Measurements from ENCODE around the gene PADI2. TPM values are rescaled to one million over a fixed set of nuclear protein-coding genes. Genes with fewer than 3 reads are reported as not detected.

PADI2 gene
- total RNA-seq, 1 experiment from 2014 or later: 3.0 TPM

DNA sequence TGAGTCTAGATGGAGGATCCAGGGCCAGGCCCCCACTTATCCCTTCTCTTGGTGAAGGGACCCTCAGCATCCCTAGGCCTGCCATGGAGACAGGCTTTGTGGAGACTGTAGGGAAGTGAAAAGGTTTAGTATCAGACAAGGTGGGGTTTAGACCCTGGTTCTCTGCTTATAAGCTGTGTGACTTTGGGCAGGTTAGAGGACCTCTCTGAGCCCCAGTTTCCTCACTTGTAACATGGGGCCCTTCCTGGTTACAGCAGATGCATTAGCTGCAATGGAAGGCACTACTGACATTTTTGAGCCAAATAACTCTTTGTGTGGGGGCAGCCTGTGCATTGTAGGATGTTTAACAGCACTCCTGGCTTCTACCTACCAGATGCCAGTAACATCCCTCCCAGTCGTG, 22.7 kb downstream of the PADI2 start:
- Histone ChIP-seq H3T11ph (ENCODE audit: low read length) (no peak overlapping the region), H2BK120ac (ENCODE audit: low read depth, low read length, poor library complexity, severe bottlenecking) (no peak overlapping the region), H3K4me2 (ENCODE audit: insufficient read depth, insufficient read length, low read length) (no peak overlapping the region), H3K14ac (ENCODE audit: insufficient read depth, low read length) (no peak overlapping the region), H2AK5ac (ENCODE audit: insufficient read length, low read length) (no peak overlapping the region), H3K56ac (ENCODE audit: insufficient read length, low read depth, low read length) (no peak overlapping the region), H3K27me3 (ENCODE audit: insufficient read depth, low read length) (no peaks in the 10 kb centered on the region), H3K4me1 (ENCODE audit: insufficient read depth, low read length) (no peaks in the 10 kb centered on the region), H3K4ac (ENCODE audit: low read depth, low read length) (no peak overlapping the region), H2BK15ac (ENCODE audit: low read depth, low read length) (no peak overlapping the region), H3K79me1 (ENCODE audit: insufficient read depth, low read depth, low read length, poor library complexity, severe bottlenecking) (no peaks in the 10 kb centered on the region), H2BK20ac (ENCODE audit: low read depth, low read length, poor library complexity, severe bottlenecking) (no peak overlapping the region), H3K79me2 (ENCODE audit: insufficient read depth, low read length) (no peaks in the 10 kb centered on the region), H3K23me2 (ENCODE audit: insufficient read length, low read depth, low read length, poor library complexity, severe bottlenecking) (no peaks in the 10 kb centered on the region), H4K91ac (ENCODE audit: insufficient read length, low read depth, low read length) (no peak overlapping the region), H4K5ac (ENCODE audit: insufficient read length, low read depth, low read length) (no peak overlapping the region), H3K23ac (ENCODE audit: insufficient read length, low read depth, low read length) (no peak overlapping the region), H2BK5ac (ENCODE audit: insufficient read length, low read length) (no peak overlapping the region), H3K27ac (ENCODE audit: insufficient read length, low read depth, low read length) (no peak overlapping the region), H3K9ac (ENCODE audit: extremely low read depth, insufficient read length, low read length) (no peak overlapping the region), H3K9me3 (ENCODE audit: control insufficient read depth, low read depth, low read length) (no peaks in the 10 kb centered on the region), H2AFZ (ENCODE audit: low read length) (no peak overlapping the region), H2BK12ac (ENCODE audit: insufficient read length, low read depth, low read length) (no peak overlapping the region), H4K8ac (replicated peaks; ENCODE audit: insufficient read length, low read depth, low read length) (no peak overlapping the region), H4K20me1 (ENCODE audit: control insufficient read depth, insufficient read depth, insufficient read length) (no peaks in the 10 kb centered on the region), H3K18ac (ENCODE audit: insufficient read length, low read depth, low read length) (no peak overlapping the region)
- Mint-ChIP-seq H3K27ac (no peak overlapping the region), H3K4me1 (peaks cover 13 to 27% of the 10 kb centered on the region in 2 experiments), H3K27me3 (ENCODE audit: low read depth) (no peaks in the 10 kb centered on the region; the same call in none of the 2 replicates), H3K4me3 (no peak overlapping the region), H3K9me3 (no peaks in the 10 kb centered on the region; a peak in 2 of 5 replicates), H3K36me3 (ENCODE audit: insufficient read depth in 1 of 3, low read depth in 3 of 3) (no peaks in the 10 kb centered on the region)
- no CpG with 5 or more reads among the region's 1 CpG for WGBS (ENCODE audit: extremely low coverage, insufficient read length, low lambda C conversion rate)
- TF ChIP-seq, protein P1, sequence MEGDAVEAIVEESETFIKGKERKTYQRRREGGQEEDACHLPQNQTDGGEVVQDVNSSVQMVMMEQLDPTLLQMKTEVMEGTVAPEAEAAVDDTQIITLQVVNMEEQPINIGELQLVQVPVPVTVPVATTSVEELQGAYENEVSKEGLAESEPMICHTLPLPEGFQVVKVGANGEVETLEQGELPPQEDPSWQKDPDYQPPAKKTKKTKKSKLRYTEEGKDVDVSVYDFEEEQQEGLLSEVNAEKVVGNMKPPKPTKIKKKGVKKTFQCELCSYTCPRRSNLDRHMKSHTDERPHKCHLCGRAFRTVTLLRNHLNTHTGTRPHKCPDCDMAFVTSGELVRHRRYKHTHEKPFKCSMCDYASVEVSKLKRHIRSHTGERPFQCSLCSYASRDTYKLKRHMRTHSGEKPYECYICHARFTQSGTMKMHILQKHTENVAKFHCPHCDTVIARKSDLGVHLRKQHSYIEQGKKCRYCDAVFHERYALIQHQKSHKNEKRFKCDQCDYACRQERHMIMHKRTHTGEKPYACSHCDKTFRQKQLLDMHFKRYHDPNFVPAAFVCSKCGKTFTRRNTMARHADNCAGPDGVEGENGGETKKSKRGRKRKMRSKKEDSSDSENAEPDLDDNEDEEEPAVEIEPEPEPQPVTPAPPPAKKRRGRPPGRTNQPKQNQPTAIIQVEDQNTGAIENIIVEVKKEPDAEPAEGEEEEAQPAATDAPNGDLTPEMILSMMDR (conservative IDR thresholded peaks at IDR 0.05): no peak
- no peak for DNase-seq
